ENCODE measurements around the gene GNG2.

- TF ChIP-seq MXI1 (IDR thresholded peaks at IDR 0.05; ENCODE audit: low read depth, low read length) (no peak), STAT6 (CRISPR knock-in tag; IDR thresholded peaks at IDR 0.05) (no peak), ZNF146 (CRISPR knock-in tag; IDR thresholded peaks at IDR 0.05; ENCODE audit: unreplicated experiment) (no peak), HEY1 (CRISPR knock-in tag; IDR thresholded peaks at IDR 0.05; ENCODE audit: borderline replicate concordance) (no peak), MYC (IDR thresholded peaks at IDR 0.05; ENCODE audit: low read depth, low read length) (no peak), MYC (CRISPR knock-in tag; IDR thresholded peaks at IDR 0.05; ENCODE audit: borderline replicate concordance, low read depth) (no peak), NCOA1 (IDR thresholded peaks at IDR 0.05; ENCODE audit: low read depth) (no peak), ZNF511 (CRISPR knock-in tag; IDR thresholded peaks at IDR 0.05) (no peak), ZNF217 (CRISPR knock-in tag; IDR thresholded peaks at IDR 0.05) (no peak), SAFB2 (IDR thresholded peaks at IDR 0.05; ENCODE audit: borderline replicate concordance, low read depth, low read length, severe bottlenecking) (no peak), EP300 (IDR thresholded peaks at IDR 0.05; ENCODE audit: low read length) (no peak), ARHGAP35 (IDR thresholded peaks at IDR 0.05; ENCODE audit: partially characterized antibody) (no peak), CTCFL (IDR thresholded peaks at IDR 0.05; ENCODE audit: borderline replicate concordance, insufficient read depth, low read depth, low read length, poor library complexity, severe bottlenecking) (no peak)
Measured at GRCh38 chr14:51889851-51890250, 29.4 kb downstream of the GNG2 start.
